Type B pancreatic cell (in vitro differentiated cells): Measurements from ENCODE around the gene TBRG4. TPM values are rescaled to one million over a fixed set of nuclear protein-coding genes. Genes with fewer than 3 reads are reported as not detected.

Source experiments
- DNase-seq: peaks from one replicate; pipeline ENCODE4 v3.0.0; 2021; ENCODE audit warnings: mixed read lengths; ENCODE audit not compliant: unreplicated experiment; ENCODE audit errors: extremely low spot score
- H3K27ac Mint-ChIP-seq: 2 replicates; pipeline ENCODE4 v1.8.0; 2021; ENCODE audit warnings: mild to moderate bottlenecking, mixed read lengths
- H3K27me3 Mint-ChIP-seq: 2 replicates; pipeline ENCODE4 v1.8.0; 2021; ENCODE audit warnings: mixed read lengths
- H3K36me3 Mint-ChIP-seq: 2 replicates; pipeline ENCODE4 v1.8.0; 2021; ENCODE audit warnings: mixed read lengths
- H3K4me1 Mint-ChIP-seq: one replicate; pipeline ENCODE4 v1.8.0; 2021; ENCODE audit warnings: mixed read lengths; ENCODE audit not compliant: unreplicated experiment
- H3K4me3 Mint-ChIP-seq: 2 replicates; pipeline ENCODE4 v1.8.0; 2021; ENCODE audit warnings: mild to moderate bottlenecking, mixed read lengths
- H3K9me3 Mint-ChIP-seq: 2 replicates; pipeline ENCODE4 v1.8.0; 2021; ENCODE audit warnings: mixed read lengths
- total RNA-seq: library from RNA; stranded (reverse); gene quantifications from 2 replicates; pipeline ENCODE4 v1.2.1, GENCODE V29; 2021; ENCODE audit warnings: low replicate concordance
- TF ChIP-seq, protein P1 (sequence below): fragments of 200-600 bp; sonication (generic); conservative IDR thresholded peaks from 2 replicates; pipeline ENCODE4 v1.5.0; 2021; ENCODE audit warnings: antibody characterized with exemption, mild to moderate bottlenecking

The TBRG4 gene
- total RNA-seq, 1 donor from 2014 or later = 88.2 TPM

GRCh38 chr7:45147858-45148652 is 36.6 kb upstream of the TBRG4 start:
- no peak for DNase-seq
- Mint-ChIP-seq H3K36me3 (no peaks in the 10 kb centered on the region), H3K27ac (no peak overlapping the region), H3K27me3 (peaks cover 34% of the 10 kb centered on the region), H3K4me3 (no peak overlapping the region), H3K9me3 (no peaks in the 10 kb centered on the region), H3K4me1 (no peaks in the 10 kb centered on the region)
- TF ChIP-seq, protein P1, sequence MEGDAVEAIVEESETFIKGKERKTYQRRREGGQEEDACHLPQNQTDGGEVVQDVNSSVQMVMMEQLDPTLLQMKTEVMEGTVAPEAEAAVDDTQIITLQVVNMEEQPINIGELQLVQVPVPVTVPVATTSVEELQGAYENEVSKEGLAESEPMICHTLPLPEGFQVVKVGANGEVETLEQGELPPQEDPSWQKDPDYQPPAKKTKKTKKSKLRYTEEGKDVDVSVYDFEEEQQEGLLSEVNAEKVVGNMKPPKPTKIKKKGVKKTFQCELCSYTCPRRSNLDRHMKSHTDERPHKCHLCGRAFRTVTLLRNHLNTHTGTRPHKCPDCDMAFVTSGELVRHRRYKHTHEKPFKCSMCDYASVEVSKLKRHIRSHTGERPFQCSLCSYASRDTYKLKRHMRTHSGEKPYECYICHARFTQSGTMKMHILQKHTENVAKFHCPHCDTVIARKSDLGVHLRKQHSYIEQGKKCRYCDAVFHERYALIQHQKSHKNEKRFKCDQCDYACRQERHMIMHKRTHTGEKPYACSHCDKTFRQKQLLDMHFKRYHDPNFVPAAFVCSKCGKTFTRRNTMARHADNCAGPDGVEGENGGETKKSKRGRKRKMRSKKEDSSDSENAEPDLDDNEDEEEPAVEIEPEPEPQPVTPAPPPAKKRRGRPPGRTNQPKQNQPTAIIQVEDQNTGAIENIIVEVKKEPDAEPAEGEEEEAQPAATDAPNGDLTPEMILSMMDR = no peak

DNA sequence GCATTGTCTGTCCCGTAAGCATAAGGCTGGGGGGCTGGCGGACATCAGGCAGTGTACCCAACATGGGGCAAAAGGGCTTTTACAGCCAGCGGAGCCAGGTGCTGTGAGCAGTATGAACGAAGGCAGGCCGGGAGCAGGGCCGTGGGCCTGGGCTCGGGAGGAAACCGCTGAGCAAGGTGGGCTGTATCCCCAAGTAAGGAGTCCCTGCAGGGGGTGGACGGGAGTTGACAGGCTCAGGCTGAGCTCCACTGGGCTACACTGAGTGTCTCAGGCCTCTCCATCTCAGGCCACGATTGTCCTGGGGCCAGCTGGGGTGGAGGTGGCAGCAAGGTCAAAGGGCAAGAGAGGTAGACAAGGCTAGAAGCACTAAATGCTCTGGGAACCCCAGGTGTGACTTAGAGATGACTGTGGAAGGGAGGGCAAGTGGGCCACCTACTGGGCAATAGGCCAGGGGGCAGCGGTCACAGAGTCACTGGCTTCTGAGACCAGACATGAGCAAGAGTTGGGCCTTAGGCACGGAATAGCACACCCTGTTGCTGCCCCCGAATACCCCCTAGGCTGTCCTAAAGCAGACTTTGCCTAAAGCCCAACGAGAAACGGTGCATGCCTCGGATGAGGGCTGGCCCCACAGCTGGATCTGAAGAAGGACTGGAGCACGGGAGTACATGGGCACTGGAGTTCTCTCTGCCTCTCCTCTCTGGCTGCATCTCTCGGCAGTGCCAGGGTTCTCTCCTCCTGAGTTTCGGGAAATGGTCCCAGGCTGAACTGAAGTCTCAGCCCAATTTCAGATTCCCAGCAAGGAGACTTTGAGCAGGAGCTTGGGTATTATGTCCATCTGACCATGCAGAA is 35.3 kb upstream of the TBRG4 start:
- H3K36me3 Mint-ChIP-seq = no peaks in the 10 kb centered on the region
- no peaks in the 10 kb centered on the region for H3K4me1 Mint-ChIP-seq
- H3K9me3 Mint-ChIP-seq = no peaks in the 10 kb centered on the region
- H3K4me3 Mint-ChIP-seq = no peak overlapping the region
- DNase-seq = no peak
- TF ChIP-seq, protein P1 = no peak
- H3K27me3 Mint-ChIP-seq = peaks cover 30% of the 10 kb centered on the region
- H3K27ac Mint-ChIP-seq = no peak overlapping the region

DNA sequence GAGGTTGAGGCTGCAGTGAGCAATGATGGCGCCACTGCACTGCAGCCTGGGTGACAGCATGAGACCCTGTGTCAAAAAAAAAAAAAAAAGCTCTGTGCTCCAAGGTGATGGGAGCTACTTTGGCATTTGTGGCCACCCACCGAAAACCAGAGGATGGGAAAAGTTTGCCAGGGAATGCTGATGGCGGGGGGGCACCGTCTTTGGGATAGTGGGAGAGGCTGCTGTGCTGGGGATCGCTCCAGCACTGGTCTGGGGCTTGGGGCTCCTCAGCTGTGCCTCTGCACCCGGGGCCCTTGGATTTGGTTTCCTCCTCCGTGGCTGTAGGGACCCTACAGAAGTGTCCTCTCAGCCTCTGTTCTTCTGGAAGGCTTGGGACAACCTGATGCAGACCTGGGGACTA is 34.4 kb upstream of the TBRG4 start:
- no peaks in the 10 kb centered on the region for H3K4me1 Mint-ChIP-seq
- H3K27ac Mint-ChIP-seq = no peak overlapping the region
- peaks cover 26% of the 10 kb centered on the region for H3K27me3 Mint-ChIP-seq
- no peak for DNase-seq
- TF ChIP-seq, protein P1 = no peak
- no peaks in the 10 kb centered on the region for H3K36me3 Mint-ChIP-seq
- H3K9me3 Mint-ChIP-seq = no peaks in the 10 kb centered on the region
- H3K4me3 Mint-ChIP-seq = no peak overlapping the region

DNA sequence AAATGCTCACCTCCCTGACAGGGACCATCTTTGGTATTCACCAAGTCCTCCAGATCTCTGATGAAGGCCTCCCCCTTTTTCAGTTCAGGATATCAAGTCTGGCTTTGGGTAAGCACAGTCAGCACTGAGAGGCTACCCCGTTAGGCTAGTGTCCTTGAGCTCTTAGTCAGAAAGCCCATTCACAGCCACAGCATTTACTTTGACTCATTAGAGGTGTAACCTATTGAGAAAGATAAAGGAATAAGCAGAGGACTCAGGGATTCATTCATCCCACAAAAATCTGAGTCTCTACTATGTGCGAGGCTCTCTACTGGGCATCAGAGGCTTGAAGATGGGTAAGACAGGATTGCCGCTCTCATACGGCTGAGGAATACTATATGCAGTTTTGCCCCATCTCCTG is 32.1 kb upstream of the TBRG4 start:
- Mint-ChIP-seq H3K4me3 (no peak overlapping the region), H3K27me3 (peaks cover 23% of the 10 kb centered on the region), H3K9me3 (no peaks in the 10 kb centered on the region), H3K36me3 (no peaks in the 10 kb centered on the region), H3K4me1 (no peaks in the 10 kb centered on the region), H3K27ac (no peak overlapping the region)
- TF ChIP-seq, protein P1 = no peak
- no peak for DNase-seq

DNA sequence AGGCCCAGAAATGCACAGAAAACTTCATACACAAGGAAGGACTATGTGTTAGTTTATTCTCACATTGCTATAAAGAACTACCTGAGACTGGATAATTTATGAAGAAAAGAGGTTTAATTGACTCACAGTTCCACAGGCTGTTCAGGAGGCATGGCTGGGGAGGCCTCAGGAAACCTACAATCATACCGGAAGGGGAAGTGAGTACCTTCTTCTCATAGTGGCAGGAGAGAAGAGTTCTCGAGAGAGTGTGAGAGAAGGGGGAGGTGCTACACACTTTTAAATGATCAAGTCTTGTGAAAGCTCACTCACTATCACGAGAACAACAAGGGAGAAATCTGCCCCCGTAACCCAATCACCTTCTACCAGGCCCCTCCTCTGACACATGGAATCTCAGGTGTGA is 29.3 kb upstream of the TBRG4 start:
- Mint-ChIP-seq H3K36me3 (no peaks in the 10 kb centered on the region), H3K27me3 (peaks cover 17% of the 10 kb centered on the region), H3K4me1 (peaks cover 5% of the 10 kb centered on the region), H3K9me3 (no peaks in the 10 kb centered on the region), H3K27ac (no peak overlapping the region), H3K4me3 (no peak overlapping the region)
- TF ChIP-seq, protein P1 = no peak
- no peak for DNase-seq
